AG04450 (cell line): ENCODE measurements around the gene PLXNB1. TPM values are rescaled to one million over a fixed set of nuclear protein-coding genes. Genes with fewer than 3 reads are reported as not detected.

Source experiments
- CTCF ChIA-PET: fragments of 300-600, 350-600 bp; formaldehyde crosslinking; extraction: SDS; loops from one replicate; lab custom pipeline; 2022; ENCODE audit warnings: antibody characterized with exemption, inconsistent platforms; lab: Charles Lee
- POLR2A ChIA-PET: fragments of 350-600 bp; formaldehyde crosslinking; extraction: SDS; loops from one replicate; lab custom pipeline; 2021; ENCODE audit warnings: antibody characterized with exemption, inconsistent platforms; lab: Yijun Ruan, JAX
- DNase-seq: peaks from one replicate; pipeline ENCODE4 v3.0.0-alpha.2; 2011; ENCODE audit warnings: low read depth, low spot score
- H3K27ac ChIP-seq: one replicate; pipeline ENCODE4 v1.5.1; 2012; ENCODE audit warnings: low read depth, low read length, control low read depth
- H3K27me3 ChIP-seq: one replicate; pipeline ENCODE4 v1.6.0; 2012; ENCODE audit warnings: low read length; ENCODE audit not compliant: control insufficient read depth, insufficient read depth
- H3K4me3 ChIP-seq: 2 replicates; pipeline ENCODE4 v1.5.1; 2011; ENCODE audit warnings: mild to moderate bottlenecking, low read depth, low read length, control low read depth
- H3K9me3 ChIP-seq: 2 replicates; pipeline ENCODE4 v1.5.1; 2012; ENCODE audit warnings: low read length; ENCODE audit not compliant: control insufficient read depth, insufficient read depth
- polyA plus RNA-seq: library from polyadenylated mRNA; depleted of rRNA; stranded (reverse); fragments of >200 nt; gene quantifications from 2 replicates; pipeline ENCODE4 v1.2.3, GENCODE V29; 2011
- TF ChIP-seq, protein P1 (sequence below): IDR thresholded peaks from 2 replicates; pipeline ENCODE4 v1.5.1; 2011; ENCODE audit warnings: low read depth, low read length, control low read depth, inconsistent platforms

PLXNB1 gene
- polyA plus RNA-seq, 1 experiment: 13.4 TPM

GRCh38 chr3:48429317-48429959, 448 bp downstream of the PLXNB1 start:
- CTCF ChIA-PET: interaction anchor here (0.9 to 12.1 kb wide), 3 partner anchors 10 to 234 kb away, joined by 4 to 402 read pairs (median 7); partner anchors contain the start of genes CCDC51 and TMA7
- TF ChIP-seq, protein P1, sequence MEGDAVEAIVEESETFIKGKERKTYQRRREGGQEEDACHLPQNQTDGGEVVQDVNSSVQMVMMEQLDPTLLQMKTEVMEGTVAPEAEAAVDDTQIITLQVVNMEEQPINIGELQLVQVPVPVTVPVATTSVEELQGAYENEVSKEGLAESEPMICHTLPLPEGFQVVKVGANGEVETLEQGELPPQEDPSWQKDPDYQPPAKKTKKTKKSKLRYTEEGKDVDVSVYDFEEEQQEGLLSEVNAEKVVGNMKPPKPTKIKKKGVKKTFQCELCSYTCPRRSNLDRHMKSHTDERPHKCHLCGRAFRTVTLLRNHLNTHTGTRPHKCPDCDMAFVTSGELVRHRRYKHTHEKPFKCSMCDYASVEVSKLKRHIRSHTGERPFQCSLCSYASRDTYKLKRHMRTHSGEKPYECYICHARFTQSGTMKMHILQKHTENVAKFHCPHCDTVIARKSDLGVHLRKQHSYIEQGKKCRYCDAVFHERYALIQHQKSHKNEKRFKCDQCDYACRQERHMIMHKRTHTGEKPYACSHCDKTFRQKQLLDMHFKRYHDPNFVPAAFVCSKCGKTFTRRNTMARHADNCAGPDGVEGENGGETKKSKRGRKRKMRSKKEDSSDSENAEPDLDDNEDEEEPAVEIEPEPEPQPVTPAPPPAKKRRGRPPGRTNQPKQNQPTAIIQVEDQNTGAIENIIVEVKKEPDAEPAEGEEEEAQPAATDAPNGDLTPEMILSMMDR: no peak
- no peak for DNase-seq

DNA sequence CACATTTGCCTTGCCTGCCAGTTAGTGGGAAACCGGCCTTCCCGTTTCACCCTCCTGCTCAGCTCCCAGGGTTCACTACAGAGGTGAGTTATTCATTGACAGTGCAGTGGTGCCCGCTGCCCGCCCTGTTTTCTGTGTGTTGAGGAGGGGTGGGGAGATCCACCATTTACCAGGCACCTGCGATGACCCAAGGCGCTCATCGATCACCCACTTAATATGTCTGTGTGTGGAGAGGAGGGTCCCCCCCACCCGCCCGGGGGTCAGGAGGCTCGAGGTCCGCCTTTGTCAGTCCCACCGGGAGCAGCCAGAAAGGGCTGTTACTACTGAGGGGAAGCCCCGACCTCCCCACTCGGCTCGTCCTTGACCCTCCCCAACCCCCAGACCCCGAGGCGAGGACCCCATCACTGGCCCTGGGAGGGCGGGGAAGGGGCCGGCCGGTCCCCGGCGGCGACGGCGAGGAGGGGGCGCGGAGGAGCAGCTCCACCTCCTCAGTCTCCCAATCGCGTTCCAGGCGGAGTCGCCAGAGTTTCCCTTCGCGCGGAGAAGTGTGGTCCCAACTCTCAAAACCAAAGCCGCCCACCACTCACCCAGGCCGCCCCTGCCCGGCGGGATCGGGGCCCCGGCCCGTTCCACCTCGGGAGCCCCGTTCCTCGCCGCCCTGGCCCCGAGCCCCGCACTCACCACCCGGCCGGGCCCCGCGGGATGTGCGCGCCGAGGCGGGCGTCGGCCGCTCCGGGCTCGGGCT, 1.1 kb downstream of the PLXNB1 start:
- Histone ChIP-seq H3K9me3 (no peaks in the 10 kb centered on the region), H3K4me3 (peak overlapping the region; percentile 70), H3K27ac (no peak overlapping the region), H3K27me3 (no peaks in the 10 kb centered on the region)
- ChIA-PET CTCF (interaction anchor here (0.6 to 12.1 kb wide), 3 partner anchors 11 to 59 kb away, joined by 4 to 402 read pairs (median 4); partner anchors contain the start of genes CCDC51 and TMA7), POLR2A (interaction anchor here (1.1 kb wide), 1 partner anchor 18 kb away, joined by 3 read pairs; the partner anchor contains the start of gene ATRIP)
- TF ChIP-seq, protein P1: no peak
- no peak for DNase-seq

More at GRCh38 chr3:48429317-48429959, 448 bp downstream of the PLXNB1 start:
- peak overlapping the region; percentile 11 for H3K27ac ChIP-seq
- no peaks in the 10 kb centered on the region for H3K9me3 ChIP-seq
- POLR2A ChIA-PET: no interaction called here
- H3K4me3 ChIP-seq: peak overlapping the region; percentile 70
- H3K27me3 ChIP-seq: no peaks in the 10 kb centered on the region

DNA sequence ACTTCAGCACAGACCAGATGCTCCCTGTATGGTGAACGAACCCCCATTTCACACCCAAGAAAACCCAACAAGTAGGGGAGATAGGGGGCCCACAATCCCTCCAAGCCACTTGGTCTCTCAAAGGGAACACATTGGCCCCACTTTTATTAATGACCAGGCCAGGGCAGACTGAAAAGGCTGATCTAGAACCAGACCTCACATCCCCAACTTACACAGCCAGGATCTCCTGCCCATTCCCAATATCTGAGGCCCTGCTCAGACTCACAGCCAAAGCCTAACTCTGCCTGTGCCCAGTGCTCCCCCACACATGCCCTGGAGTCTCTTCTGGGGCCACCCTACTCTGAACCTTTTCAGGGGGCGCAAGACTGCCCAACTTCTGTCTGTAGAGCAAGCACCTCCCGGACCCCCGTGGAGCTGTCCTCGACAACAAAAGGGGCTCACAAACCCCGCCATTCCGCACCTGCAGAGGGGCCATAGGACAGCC, 1.8 kb downstream of the PLXNB1 start:
- ChIA-PET POLR2A (interaction anchor here (1.1 kb wide), 1 partner anchor 18 kb away, joined by 3 read pairs; the partner anchor contains the start of gene ATRIP), CTCF (interaction anchor here (0.6 to 12.1 kb wide), 3 partner anchors 8 to 60 kb away, joined by 4 to 402 read pairs (median 47); no protein-coding TSS in a partner anchor)
- H3K9me3 ChIP-seq: no peaks in the 10 kb centered on the region
- DNase-seq: no peak
- H3K4me3 ChIP-seq: peak overlapping the region; percentile 70
- H3K27ac ChIP-seq: no peak overlapping the region
- TF ChIP-seq, protein P1: no peak
- H3K27me3 ChIP-seq: no peaks in the 10 kb centered on the region

- no peaks in the 10 kb centered on the region for H3K9me3 ChIP-seq
- no peak for DNase-seq
- TF ChIP-seq, protein P1: no peak
- CTCF ChIA-PET: interaction anchor here (6.2 kb wide), 1 partner anchor 9 kb away, joined by 47 read pairs; no protein-coding TSS in a partner anchor
- H3K27ac ChIP-seq: no peak overlapping the region
- peak overlapping the region; percentile 18 for H3K4me3 ChIP-seq
- no peaks in the 10 kb centered on the region for H3K27me3 ChIP-seq
- POLR2A ChIA-PET: no interaction called here
Observed at GRCh38 chr3:48427630-48427962, 2.3 kb downstream of the PLXNB1 start.
